ENCODE results near the gene FBN2. TPM values are rescaled to one million over a fixed set of nuclear protein-coding genes. Genes with fewer than 3 reads are reported as not detected.
"Not testable (repeated sequence)": the region's sequence is repeated elsewhere in the genome, so short reads cannot be mapped to it uniquely, and the experiment has no call there.

FBN2 gene
- total RNA-seq, 1 donor from 2014 or later: 3.9 TPM

GRCh38 chr5:128480158-128480557 lies 57.9 kb downstream of the FBN2 start:
- DNase-seq (ENCODE audit: low read depth): no peak

- DNase-seq (ENCODE audit: low read depth): no peak
Observed at GRCh38 chr5:128478386-128479368, 59.4 kb downstream of the FBN2 start.

DNA sequence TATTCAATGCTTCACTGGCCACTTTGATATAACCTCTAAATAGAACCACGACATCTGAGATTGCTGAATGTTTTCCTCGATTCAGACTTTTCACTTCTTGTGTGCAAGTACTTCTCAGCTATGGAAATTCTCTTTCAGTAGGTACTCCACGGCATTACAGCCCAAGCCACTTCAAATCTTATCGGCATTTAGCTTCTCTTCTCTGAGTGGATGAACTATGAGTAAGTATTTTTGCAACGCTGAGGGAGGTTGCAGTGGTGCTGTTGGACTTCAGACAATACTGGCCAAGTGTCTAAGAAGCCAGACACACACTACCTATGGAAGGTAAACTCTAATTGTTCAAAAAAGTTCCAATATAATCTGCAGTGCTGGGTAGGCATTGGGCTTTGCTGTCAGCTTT lies 60.1 kb downstream of the FBN2 start:
- no peak for DNase-seq (ENCODE audit: low read depth)

DNA sequence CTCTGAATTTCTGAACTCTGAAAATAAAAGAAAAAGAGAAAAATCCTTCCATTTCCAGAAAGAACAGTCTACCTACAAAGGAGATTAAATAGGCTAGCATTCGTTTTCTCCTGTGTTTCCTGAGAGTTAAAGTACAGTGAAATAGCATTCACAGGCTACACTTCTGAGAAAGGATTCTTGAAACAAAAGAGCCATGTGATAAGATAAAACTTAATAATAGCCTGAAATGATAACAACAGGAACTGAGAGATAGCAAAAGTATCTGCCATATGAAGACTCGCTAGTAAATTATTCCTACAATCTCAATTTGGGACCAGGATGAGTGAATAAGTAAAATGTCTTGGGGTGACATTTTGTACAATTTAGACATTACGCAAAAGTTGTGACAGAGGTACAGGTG lies 62.4 kb downstream of the FBN2 start:
- DNase-seq (ENCODE audit: low read depth): no peak

DNA sequence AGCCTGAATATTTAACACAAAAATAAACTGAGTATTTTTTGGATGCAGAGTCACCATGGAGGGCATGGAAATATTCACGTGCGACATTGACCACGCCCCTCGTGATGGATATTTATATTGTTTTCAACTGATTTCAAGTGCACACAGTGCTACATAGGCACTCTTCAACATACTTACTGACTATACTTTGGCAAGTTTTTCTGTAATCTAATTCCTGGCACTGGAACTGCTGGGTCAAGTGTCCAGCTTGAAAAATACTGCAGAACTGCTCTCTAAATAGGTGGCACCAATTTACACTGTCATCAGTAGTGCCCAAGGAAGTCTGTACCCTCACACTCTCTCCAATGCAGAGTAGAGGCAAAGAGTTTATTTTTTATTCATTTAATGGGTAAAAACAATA lies 65.1 kb downstream of the FBN2 start:
- no peak for DNase-seq (ENCODE audit: low read depth)

GRCh38 chr5:128472036-128472435 lies 66.0 kb downstream of the FBN2 start:
- no peak for DNase-seq (ENCODE audit: low read depth)

- no peak for DNase-seq (ENCODE audit: low read depth)
Observed at GRCh38 chr5:128470663-128471062, 67.4 kb downstream of the FBN2 start.

DNA sequence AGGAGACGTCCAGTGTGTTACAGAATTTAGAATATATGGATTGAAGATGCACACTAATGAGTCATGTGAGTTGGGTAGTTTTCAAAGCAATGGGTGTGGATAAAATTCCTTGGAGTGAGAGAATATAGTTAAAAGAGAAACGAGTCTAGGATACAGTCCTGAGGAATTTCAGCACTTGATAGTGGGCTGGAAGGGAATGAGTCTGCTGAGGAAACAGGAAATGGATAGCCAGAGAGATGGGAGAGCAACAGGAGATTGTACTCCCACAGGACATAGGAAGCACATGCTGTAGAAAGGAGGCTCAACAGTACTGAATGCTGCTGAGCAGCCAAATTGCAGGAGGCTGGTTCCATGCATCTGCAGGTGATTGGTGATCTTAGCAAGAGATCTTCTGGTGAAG lies 68.1 kb downstream of the FBN2 start:
- no peak for DNase-seq (ENCODE audit: low read depth)

GRCh38 chr5:128466980-128467379 lies 71.1 kb downstream of the FBN2 start:
- DNase-seq (ENCODE audit: low read depth): no peak

- DNase-seq (ENCODE audit: low read depth): peak; percentile 13
Observed at GRCh38 chr5:128466554-128466953, 71.5 kb downstream of the FBN2 start.

- DNase-seq (ENCODE audit: low read depth): no peak
Observed at GRCh38 chr5:128464596-128464995, 73.4 kb downstream of the FBN2 start.

GRCh38 chr5:128462330-128462729 lies 75.7 kb downstream of the FBN2 start:
- no peak for DNase-seq (ENCODE audit: low read depth)

DNA sequence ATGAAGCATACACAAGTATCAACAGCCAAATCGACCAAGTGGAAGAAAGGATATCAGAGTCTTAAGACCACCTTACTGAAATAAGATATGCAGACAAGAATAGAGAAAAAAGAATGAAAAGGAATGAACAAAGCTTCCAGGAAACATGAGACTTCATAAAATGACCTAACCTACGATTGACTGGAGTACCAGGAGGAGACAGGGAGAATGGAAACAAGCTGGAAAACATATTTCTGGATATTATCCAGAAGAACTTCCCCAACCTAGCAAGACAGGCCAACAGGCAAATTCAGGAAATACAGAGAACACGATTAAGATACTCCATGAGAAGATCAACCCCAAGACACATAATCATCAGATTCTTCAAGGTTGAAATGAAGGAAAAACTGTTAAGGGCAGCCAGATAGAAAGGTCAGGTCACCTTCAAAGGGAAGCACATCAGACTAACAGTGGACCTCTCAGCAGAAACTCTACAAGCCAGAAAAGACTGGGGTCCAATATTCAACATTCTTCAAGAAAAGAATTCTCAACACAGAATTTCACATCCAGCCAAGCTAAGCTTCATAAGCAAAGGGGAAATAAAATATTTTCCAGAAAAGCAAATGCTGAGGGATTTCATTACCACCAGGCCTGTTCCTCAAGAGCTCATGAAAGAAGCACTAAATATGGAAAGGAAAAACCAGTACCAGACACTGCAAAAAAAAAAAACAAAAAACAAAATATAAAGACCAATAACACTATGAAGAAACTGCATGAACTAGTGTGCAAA lies 80.7 kb downstream of the FBN2 start:
- not testable (repeated sequence) for DNase-seq (ENCODE audit: low read depth)

- peak; percentile 11 for DNase-seq (ENCODE audit: low read depth)
Observed at GRCh38 chr5:128455841-128456361, 82.1 kb downstream of the FBN2 start.

- DNase-seq (ENCODE audit: low read depth): no peak
Observed at GRCh38 chr5:128453121-128453520, 84.9 kb downstream of the FBN2 start.

- DNase-seq (ENCODE audit: low read depth): not testable (repeated sequence)
Observed at GRCh38 chr5:128447224-128447623, 90.8 kb downstream of the FBN2 start.

GRCh38 chr5:128441941-128442350 lies 96.1 kb downstream of the FBN2 start:
- no peak for DNase-seq (ENCODE audit: low read depth)

DNA sequence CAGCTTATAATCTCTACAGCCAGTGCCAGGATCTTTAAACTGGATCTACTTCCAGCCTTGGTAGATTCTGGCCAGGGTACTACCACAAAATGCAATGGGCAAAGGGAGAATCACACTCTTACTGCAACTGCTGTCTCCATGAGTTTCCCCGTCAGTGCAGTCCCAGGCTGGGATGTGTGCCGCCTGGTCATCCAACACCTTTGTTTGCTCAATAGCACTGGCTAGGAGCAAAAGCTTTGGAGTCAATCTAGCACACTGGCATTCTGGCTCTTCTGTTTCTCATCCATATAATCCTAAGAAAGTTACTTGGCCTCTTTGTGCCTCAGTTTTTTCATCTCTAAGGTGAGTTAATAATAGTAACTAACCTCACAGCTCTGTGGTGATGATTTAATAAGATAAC lies 96.9 kb downstream of the FBN2 start:
- DNase-seq (ENCODE audit: low read depth): no peak

DNA sequence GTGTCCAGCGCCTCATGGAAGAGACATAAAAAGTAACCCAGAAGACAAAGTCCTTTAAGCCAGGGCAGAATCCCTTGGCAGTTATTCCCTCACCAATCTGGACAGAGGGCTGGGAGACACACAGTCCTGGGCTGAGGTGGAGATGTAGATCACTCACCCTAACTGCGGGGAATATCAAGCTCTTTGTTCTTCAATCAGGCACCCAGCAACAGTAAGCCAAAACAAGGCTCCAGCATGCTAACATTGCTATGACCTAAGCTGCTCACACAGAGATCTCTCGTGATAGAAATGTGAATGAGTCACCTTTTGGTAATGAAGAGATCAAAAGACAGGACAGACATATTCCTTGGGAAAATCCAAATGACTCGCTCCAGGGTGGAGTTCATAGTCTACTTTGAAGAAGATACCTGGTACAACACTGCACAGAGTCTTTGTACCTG lies 101.3 kb downstream of the FBN2 start:
- DNase-seq (ENCODE audit: low read depth): peak; percentile 68

GRCh38 chr5:128435861-128436260 lies 102.2 kb downstream of the FBN2 start:
- DNase-seq (ENCODE audit: low read depth): no peak

DNA sequence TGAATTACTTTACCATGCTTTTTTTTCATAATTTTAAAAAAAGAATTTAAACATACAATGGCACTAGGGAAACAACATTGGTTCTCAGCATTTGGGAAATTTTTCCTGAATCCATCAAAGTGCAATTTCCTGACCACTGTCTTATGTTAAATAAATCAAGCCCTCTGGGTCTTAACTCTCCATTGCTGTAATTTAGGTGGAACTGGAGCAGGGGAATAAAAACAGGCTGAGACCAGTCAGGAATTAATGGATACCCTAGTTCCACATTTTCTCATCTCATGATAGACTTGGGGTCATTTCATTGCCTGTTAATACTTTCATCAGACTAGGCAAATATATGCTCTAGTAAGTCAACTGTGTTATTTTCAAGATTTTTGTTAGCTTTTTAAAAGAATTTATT lies 103.1 kb downstream of the FBN2 start:
- DNase-seq (ENCODE audit: low read depth): no peak

DNA sequence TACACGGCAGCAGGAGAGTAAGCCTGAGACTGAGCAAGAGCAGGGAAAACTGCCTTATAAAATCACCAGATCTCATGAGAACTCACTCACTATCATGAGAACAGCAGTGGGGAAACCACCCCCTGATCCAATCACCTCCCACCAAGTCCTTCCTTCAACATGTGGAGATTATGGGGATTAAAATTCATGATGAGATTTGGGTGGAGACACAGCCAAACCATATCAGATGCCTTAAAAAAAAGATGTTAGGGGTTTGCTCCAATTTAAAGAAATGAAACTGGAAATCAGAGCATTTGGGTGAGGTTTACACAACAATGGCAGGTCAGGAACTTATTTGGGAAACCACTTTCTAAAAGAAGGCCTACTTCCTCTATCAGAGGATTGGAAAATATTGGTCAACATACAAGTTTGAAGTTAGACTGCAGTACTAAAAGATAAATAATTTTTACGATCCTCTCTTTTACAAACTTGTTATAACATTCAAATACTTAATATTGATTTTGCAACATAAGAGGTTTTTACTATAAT lies 105.1 kb downstream of the FBN2 start:
- no peak for DNase-seq (ENCODE audit: low read depth)
